Stimulated activated CD4-positive, alpha-beta T cell treated with anti-CD3 and anti-CD28 coated beads, Interleukin-2, amount 100 ng/mL, for 4 hours (primary cell): ENCODE measurements around the gene NEU4.
"Not testable (repeated sequence)": the region's sequence is repeated elsewhere in the genome, so short reads cannot be mapped to it uniquely, and the experiment has no call there.

Source experiments
- DNase-seq: peaks from one replicate; pipeline ENCODE4 v3.0.0-alpha.2; 2020; ENCODE audit warnings: low read depth

Gene NEU4, protein sequence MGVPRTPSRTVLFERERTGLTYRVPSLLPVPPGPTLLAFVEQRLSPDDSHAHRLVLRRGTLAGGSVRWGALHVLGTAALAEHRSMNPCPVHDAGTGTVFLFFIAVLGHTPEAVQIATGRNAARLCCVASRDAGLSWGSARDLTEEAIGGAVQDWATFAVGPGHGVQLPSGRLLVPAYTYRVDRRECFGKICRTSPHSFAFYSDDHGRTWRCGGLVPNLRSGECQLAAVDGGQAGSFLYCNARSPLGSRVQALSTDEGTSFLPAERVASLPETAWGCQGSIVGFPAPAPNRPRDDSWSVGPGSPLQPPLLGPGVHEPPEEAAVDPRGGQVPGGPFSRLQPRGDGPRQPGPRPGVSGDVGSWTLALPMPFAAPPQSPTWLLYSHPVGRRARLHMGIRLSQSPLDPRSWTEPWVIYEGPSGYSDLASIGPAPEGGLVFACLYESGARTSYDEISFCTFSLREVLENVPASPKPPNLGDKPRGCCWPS

DNA sequence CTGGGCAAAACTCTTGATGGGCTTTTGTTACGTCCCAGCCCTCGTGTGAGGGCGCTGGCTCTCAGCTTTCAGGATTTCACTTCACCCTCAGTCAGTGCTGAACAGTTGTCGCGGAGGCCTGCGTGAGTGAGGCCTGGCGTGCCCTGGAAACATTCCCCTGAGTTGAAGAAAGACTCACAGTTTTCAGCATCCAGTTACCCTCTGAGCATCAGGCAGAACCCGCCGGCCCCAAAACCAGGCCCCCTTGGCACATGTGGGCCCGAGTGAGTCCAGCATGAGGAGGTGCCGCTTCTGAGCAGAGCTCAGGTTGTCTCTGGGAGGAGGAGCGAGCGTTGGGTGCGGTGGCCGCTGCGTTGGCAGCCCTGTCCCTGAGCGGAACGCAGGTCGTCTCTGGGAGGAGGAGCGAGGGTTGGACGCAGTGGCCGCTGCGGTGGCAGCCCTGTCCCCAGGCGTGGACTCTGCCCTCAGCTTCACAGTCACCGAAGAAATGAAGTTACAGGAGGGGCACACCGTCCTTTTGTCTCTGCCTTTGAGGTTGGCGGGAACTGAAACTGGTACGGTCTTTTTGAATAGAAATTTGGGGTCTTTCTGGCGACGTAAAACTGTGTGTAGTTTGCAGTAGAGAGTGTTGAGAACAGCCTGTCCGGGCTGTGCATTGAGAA, at the start of gene NEU4:
Gene NEU4, plus strand, starts transcription at position 473 of the 662 bp plus-strand sequence. CDS start 5,292 bp downstream, outside the sequence.
- no peak for DNase-seq

DNA sequence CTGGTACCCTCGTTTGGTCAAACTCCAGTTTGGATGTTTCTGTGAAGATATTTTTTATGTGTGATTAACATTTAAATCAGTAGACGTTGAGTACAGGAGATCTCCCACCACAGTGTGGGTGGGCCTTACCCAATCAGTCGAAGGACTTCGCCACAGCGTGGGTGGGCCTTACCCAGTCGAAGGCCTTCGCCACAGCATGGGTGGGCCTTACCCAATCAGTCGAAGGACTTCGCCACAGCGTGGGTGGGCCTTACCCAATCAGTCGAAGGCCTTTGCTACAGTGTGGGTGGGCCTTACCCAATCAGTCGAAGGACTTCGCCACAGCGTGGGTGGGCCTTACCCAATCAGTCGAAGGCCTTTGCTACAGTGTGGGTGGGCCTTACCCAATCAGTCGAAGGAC, 49.1 kb upstream of the NEU4 start:
- not testable (repeated sequence) for DNase-seq

DNA sequence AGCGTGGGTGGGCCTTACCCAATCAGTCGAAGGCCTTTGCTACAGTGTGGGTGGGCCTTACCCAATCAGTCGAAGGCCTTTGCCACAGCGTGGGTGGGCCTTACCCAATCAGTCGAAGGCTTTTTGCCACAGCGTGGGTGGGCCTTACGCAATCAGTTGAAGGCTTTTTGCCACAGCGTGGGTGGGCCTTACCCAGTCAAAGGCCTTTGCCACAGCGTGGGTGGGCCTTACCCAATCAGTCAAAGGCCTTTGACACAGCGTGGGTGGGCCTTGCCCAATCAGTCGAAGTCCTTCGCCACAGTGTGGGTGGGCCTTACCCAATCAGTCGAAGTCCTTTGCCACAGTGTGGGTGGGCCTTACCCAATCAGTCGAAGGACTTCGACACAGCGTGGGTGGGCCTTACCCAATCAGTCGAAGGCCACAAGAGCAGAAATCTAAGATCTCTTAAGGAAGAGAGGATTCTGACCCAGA, 48.7 kb upstream of the NEU4 start:
- no peak for DNase-seq

DNA sequence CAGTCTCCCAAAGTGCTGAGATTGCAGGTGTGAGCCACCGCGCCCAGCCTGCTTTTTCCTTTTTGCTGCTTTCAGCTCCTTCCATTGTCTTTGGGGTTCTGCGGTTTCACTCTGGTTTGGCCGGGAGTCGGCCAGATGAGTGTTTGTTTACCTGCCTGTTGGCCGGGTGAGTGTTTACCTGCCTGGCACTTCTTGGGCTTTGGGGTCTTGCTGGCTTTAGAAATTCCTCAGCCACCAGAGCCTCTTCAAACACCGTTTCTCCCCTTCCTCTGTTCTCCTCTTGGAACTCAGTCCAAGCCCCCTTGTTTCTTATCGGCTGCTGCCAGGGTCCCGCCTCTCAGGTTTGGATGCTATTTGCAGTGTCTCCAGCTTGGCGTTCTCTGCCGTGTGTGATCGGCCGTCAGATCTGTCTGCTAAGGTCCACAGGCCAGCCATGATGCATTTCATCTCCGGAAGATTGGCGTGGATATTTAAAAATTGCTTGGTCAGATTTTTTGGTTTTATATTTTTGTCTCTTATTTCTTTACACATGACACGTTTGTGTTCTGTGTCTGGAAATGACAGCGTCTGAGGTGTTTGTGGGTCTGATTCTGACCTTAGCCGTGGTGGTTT, 46.6 kb upstream of the NEU4 start:
- no peak for DNase-seq

DNA sequence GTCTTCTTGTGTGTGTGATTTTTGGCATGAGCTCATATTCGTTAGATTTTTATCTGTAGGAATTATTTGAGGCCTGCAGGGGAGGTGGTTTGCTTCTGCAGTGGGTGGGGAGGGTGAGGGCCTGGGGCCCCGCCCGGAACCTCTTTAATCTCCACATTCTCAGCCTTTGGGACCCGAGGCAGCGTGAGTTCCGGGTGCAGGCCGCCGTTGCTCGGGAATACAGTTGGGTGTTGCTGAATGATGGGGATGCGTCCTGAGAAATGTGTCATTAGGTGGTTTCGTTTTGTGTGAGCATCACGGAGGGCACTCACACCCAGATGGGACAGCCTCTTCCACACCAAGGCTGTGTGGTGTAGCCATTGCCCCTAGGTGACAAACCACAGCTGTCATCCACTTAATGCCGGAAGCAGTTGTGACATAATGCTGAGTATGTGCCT, 46.0 kb upstream of the NEU4 start:
- no peak for DNase-seq

DNA sequence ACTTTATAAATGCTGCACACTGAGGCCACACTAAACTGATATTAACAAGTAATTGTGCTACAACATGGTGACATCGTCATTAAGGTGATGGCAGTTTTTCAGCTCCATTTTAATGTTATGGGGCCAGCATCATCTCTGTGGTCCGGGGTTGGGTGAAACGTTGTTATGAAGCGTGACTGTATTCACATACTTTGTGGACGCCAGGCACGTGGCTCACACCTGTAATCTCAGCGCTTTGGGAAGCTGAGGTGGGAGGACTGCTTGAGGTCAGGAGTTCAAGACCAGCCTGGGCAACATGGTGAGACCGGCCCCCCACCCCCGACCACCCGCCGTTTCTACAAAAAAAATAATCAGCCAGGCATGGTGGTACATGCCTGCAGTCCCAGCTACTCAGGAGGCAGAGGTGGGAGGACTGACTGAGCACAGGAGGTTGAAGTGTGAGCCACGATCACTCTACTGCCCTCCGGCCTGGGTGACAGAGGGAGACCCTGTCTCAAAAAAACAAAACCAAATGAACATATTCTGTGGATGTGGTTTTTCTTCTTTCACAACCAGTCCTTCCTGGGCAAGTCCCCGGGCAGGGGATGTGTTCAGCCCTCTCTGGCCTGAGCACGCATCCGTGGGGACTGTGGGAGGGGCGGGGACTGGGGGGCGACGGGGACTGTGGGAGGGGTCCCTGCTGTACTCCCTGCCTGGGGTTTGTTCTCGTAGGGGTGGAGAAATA, 45.3 kb upstream of the NEU4 start:
- no peak for DNase-seq

DNA sequence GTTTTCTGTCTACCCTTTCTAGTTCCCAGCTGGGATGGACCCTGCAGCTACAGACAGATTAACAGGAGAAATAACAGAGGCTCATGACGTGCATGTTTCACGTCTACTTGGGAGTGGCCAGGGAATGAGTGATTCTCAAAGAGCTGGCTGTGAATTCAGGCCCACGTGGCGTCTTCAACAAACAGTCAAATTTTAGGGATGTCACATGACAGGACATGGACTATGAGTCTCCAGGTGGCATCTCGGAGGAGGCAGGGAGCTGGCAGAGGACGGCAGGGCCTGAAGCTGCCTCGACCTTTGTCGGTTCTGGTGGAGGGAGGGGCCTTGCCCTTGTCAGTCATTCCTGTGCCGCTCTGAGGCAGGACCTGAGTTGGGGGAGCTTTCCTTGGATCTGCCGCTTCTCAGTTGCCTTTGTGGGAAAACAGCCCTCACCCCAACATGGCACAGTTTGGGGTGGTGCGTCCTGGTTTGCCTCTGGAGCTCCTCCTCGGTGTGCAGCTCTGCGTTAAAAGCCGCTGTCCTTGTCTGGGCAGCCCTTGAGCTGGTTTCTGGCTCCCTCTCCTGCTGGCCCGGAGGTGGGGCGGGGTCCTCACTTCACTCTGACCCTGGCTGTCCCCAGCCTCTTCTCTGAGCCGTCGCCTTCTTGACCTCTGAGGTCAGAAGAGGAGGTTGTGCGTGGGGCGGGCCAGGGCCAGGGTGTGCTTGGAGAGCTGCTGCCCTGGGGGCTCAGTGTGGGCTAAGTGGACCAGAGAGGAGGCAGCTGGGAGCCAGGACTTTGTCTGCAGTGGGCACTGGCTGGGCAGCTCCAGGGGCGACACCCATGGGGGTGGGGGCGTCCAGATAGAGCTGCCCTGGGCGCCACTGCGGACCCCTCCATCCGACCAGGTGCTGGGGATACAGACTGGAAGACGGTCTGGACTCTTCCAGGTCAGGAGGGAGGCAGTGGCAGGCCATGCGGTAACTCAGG, 44.4 kb upstream of the NEU4 start:
- DNase-seq, result no peak

DNA sequence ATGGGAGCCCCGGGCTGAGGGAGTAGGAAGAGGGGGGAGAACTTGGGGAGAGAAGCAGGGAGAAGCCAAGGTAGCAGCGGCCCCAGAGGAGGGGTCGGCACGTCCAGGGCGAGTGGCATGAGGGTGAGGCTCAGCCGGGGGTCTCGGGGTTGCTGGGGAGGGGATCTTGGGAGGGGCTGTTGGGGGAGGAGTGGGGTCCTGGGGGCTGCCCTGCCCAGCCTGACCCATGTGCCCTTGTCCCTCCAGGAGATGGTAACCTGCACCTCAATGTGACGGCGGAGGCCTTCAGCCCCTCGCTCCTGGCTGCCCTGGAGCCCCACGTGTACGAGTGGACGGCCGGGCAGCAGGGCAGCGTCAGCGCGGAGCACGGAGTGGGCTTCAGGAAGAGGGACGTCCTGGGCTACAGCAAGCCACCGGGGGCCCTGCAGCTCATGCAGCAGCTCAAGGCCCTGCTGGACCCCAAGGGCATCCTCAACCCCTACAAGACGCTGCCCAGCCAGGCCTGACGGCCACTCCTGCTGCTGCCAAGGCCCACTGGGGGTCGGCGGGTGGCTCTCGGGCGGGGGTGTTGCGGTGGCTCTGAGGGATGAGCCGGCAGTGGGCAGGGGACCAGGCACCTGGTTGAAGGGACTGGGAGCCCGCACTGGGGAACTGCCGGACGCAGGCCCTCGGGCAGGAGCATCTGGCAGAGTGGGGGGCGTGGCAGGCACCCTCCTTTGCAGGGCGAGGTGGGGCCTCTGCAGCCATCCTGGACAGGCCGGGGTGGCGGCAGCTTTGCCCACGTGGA, 41.3 kb upstream of the NEU4 start:
- no peak for DNase-seq

DNA sequence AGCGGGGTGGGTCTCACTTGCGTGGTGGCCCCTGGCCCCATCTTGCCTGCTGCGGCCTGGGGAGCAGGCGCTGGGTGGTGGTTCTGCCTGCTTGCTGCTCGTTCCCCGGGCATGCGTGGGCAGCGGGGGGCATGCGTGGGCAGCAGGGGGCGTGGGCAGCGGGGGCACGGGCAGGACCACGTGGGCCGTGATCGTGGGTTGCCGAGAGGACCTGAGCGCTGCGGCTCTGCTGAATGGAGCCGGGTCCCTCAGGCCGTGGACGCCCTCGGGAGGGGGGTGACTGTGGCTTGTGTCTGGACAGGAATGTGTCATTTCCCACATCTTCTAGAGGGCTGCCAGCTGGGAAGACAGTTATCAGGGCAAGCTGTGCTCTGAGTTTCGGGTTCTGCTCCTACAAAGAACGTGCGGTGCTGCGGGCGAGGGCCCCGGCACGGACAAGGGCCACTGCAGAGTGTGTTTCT, 40.7 kb upstream of the NEU4 start:
- no peak for DNase-seq

DNA sequence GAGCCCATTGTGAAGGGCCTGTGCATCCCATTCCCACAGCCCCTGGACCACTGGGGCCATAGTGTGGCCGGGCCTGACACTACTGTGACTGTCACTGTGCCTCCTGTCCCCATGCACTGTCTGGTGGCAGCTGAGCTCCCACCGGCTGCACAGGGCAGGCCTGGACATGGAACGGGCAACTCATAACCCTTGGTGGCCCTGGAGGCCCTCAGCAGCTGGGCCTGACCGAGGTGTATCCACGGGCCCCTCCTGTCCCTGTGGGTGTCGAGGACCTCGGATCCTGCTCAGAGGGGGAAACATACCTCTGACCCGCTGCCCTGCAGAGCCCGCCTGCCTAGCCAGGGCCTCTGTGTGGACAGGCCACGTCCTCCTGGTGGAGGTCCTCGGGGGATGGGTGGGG, 40.1 kb upstream of the NEU4 start:
- no peak for DNase-seq

DNA sequence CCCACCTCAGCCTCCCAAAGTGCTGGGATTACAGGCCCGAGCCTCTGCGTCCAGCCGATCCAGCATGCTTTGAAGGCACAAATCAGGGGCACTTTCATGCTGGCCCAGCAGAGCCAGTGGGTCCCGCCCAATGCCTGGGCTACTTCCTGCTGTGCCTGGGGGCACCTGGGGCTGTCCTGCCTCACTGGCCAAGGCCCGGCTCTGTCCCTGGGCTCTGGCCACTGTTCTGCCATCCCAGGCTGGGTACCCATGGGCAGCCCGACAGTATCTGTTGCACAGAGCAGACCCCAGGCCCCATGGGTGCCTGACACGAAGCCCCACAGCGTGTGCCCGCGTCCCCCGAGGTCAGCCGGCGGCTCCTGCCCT, 39.2 kb upstream of the NEU4 start:
- DNase-seq, result no peak

DNA sequence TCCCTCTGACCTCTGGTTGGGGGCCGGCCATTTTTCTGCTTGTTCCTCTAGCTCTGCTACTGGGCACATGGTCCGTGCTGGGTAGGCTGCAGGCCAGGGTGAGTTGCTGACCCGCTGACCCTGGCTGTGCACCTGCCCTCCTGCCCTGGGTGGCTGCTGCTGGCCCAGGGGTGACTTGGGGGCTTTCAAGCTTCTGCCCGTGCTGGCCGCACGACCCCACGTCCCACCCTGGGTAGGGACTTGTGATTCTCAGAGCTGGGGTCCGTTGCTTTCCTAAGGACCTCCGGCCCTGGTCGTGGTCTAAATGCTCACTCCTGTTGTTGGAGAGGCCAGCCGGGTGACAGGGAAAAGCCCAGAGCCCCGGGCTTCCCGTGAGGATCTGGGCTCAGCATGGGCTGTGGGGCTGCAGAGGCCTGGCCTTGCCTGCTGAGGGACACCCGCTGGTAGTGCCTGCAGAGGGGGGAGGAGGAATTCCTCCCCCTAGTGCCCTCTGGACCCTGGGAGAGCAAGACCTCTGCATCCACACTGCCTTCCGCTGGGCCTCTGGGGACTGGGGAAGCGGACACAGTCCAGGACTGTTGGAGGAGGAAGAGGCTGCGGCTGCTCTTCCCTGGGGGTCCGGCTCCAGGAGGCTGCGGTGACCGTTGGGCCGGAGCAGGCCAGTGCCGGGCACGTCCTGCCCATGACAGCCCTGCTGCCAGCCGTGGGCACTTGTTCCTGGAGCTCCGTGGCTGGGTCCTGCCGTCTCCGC, 38.6 kb upstream of the NEU4 start:
- DNase-seq, result no peak

DNA sequence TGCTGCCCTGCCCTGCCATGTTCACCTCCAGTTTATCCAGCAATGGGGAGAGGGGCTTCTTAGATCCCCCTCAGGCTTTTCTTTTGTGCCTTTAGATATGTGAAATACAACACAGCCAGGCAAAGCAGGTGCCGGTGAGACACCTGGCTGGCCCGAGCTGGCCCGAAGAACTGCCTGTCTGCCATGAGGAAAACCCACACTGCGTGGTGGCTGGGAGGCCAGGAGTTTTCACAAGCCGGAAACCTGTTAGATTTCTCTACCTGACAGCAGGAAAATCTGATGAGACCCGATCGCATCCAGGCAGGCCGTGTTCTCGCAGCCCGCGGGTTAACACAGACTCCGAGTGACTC, 38.1 kb upstream of the NEU4 start:
- DNase-seq, result no peak

DNA sequence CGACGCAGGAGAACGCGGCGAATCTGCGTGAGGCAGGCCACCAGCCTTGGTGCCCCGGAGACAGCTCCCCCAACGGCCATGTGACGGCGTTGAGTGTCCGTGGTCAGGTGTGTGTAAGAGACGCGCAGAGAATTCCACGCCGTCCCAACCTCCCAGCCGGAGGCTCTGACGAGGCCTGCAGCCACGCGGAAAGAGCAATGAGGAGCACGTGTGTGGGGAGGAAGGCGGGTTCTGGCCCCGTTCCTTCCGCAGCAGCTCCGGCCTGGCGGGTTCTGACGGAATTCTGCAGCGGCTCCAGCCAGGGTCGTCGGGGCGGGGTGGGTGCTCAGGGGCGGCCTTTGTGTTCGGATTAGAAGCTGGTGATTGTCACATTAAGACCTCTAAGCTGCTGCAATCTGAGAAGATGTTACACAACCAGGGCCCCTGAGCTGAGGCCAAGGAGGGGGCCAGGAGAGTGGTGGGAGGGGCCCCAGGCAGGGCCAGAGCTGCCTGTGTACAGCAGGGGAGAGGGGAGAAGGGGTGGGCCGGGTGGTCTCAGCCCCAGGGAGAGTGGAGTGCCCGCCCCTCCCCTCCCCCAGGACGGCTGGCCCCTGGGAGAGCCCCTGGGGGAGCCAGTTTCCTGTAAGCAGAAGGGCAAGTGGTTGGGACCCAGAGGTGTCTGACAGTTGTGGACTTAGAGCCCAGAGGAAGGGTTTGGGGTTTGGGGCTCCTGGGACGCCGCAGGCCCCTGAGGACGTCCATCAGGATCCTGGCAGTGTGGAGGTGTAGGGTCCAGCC, 37.5 kb upstream of the NEU4 start:
- DNase-seq, result no peak

DNA sequence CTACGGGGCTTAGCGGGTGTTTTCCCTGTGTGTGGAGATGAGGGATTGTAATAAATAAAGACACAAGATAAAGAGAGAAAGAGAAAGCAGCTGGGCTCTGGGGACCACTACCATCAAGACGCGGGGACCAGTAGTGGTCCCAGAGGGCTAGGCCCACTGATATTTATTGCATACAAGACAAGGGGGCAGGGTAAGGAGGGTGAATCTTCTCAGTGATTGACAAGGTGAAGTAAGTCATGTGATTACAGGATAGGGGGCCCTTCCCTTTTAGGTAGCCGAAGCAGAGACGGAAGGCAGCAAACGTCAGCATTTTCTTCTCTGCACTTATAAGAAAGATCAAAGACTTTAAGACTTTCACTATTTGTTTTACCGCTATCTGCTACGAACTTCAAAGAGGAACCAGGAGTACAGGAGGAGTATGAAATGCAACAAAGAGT, 36.9 kb upstream of the NEU4 start:
- no peak for DNase-seq

DNA sequence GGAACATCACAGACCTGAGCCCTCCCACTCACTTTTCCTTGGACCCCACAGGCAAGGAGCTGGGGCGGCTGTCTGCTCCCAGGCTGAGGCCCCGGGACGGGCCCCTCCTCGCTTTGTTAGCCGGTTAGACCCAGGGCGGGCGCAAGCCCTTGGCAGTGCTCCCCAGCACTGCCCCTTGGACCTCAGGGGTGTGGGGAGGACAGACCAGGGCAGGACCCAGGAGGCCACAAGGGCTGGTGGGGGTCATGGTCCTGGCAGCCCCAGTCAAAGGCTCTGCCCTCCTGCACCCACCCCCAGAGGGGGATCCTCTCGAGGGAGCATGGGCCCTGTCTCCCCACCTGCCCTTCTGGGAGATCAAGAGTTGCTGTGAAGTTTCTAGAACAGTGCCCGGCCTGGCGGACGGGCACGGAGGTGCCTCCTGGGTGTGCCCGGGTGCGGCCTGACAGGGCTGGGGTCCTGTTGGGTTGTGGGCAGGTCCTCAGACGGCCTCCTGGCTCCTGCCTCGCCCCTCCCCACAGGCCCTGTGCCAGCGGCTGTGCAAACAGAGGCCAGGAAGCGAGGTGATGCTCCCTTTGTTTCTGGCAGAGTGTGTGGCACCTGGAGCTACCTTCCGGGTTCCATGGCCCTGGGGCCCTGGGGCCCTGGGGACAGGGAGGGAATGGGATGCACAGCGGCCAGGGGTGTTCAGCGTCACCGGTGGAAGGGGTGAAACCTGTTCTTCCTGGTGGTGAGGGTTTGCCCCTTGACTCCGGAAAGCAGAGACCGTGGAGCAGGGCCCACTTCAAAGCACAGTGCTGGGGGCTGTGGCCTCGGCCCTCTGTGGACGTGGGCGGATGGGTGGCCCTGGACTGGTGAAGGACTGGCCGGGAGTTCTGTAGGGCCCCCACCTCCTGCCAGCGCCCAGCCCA, 35.2 kb upstream of the NEU4 start:
- no peak for DNase-seq

DNA sequence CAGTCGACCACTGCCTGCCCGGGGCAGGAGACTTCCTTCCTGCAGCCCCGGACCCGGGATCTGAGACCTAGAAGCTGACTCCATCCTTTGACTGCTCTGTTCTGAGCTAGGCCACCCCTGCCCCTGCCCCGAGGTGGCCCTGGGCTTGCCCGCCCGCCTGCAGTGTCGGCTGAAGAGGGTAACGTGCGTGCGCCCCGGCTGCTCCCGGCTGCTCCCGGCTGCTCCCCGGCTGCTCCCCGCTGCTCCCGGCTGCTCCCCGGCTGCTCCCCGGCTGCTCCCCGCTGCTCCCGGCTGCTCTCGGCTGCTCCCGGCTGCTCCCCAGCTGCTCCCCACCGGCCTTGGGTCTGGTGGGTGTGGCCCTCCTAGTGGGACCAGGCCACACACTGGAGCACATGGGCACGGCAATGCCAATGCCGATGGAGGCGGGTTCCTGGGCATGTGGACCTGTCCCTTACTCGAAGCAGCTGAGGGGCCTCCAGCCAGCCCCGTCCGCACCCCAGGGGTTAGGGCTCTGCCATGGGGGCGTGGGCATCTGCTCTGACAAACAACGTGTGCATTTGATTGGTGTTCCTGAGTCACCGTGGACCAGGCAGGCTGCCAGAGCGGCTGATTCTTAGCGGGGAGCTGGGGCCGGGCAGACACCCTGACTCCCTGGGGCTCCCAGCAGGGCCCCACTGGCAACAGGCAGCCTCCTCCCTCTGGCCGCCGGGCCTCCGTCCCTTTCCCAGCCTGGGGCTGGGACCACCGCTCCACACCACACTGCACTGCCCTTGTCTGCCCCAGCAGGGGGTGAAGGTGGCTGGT, 34.4 kb upstream of the NEU4 start:
- no peak for DNase-seq
